Smooth muscle cell (in vitro differentiated cells): ENCODE measurements around the gene REM1. TPM values are rescaled to one million over a fixed set of nuclear protein-coding genes. Genes with fewer than 3 reads are reported as not detected.

ENCODE experiments used
- DNase-seq: peaks from one replicate; lab custom pipeline; 2025; ENCODE audit not compliant: unreplicated experiment; lab: John Stamatoyannopoulos, UW
- H2AFZ ChIP-seq: fragments of 200-600 bp; sonication (generic); 2 replicates; pipeline ENCODE4 v1.6.0; 2016; ENCODE audit warnings: antibody characterized with exemption, low read depth, mild to moderate bottlenecking
- H3F3A ChIP-seq: fragments of 200-600 bp; sonication (generic); 2 replicates; pipeline ENCODE4 v1.6.0; 2017; ENCODE audit warnings: antibody characterized with exemption, low read depth
- H3K27ac ChIP-seq: fragments of 200-600 bp; sonication (generic); 2 replicates; pipeline ENCODE4 v1.5.1; 2016; ENCODE audit warnings: low read depth, mild to moderate bottlenecking
- H3K27me3 ChIP-seq: fragments of 200-600 bp; sonication (generic); 2 replicates; pipeline ENCODE4 v1.6.1; 2016; ENCODE audit warnings: low read depth, mild to moderate bottlenecking
- H3K36me3 ChIP-seq: fragments of 200-600 bp; sonication (generic); 2 replicates; pipeline ENCODE4 v1.5.1; 2016; ENCODE audit warnings: low read depth
- H3K4me1 ChIP-seq: fragments of 200-600 bp; sonication (generic); 2 replicates; pipeline ENCODE4 v1.5.1; 2016; ENCODE audit warnings: low read depth
- H3K4me2 ChIP-seq: fragments of 200-600 bp; sonication (generic); 2 replicates; pipeline ENCODE4 v1.6.0; 2016; ENCODE audit warnings: mild to moderate bottlenecking
- H3K4me3 ChIP-seq: fragments of 200-600 bp; sonication (generic); 2 replicates; pipeline ENCODE4 v1.5.1; 2016; ENCODE audit warnings: mild to moderate bottlenecking
- H3K79me2 ChIP-seq: fragments of 200-600 bp; sonication (generic); 2 replicates; pipeline ENCODE4 v1.6.0; 2016; ENCODE audit warnings: low read depth, mild to moderate bottlenecking
- H3K9ac ChIP-seq: fragments of 200-600 bp; sonication (generic); 2 replicates; pipeline ENCODE4 v1.6.0; 2016; ENCODE audit warnings: low read depth
- H3K9me3 ChIP-seq: fragments of 200-600 bp; sonication (generic); replicated peaks from 2 replicates; pipeline ENCODE4 v1.5.1; 2016; ENCODE audit warnings: low read depth
- H4K20me1 ChIP-seq: fragments of 200-600 bp; sonication (generic); 2 replicates; pipeline ENCODE4 v1.6.0; 2016; ENCODE audit warnings: low read depth
- WGBS: methylation state at CpG from one replicate; pipeline ENCODE4 v1.1.7; 2016; ENCODE audit warnings: low lambda C conversion rate; 5-methylcytosine and 5-hydroxymethylcytosine counted together
- polyA plus RNA-seq: library from polyadenylated mRNA; unstranded; fragments of >200 nt; fragmentation: Nextera tagmentation; extraction: Ambion mirVana; gene quantifications from 2 replicates; pipeline ENCODE4 v1.2.1, GENCODE V29; 2016
- total RNA-seq: library from RNA; depleted of rRNA; stranded (reverse); fragments of >200 nt; gene quantifications from 2 replicates; pipeline ENCODE4 v1.2.3, GENCODE V29; 2014
- TF ChIP-seq, protein P1 (sequence below): fragments of 200-600 bp; sonication (generic); IDR thresholded peaks from 2 replicates; pipeline ENCODE4 v1.5.1; 2017; ENCODE audit warnings: borderline replicate concordance, mild to moderate bottlenecking, antibody characterized with exemption; ENCODE audit not compliant: insufficient read depth, poor library complexity, severe bottlenecking

Gene REM1
- total and polyA plus RNA-seq, 2 experiments from 2014 or later, result 0.85 to 1.4 TPM

- Histone ChIP-seq H3K4me3 (no peak overlapping the region), H3K4me1 (no peaks in the 10 kb centered on the region), H3K4me2 (no peak overlapping the region), H3F3A (no peaks in the 10 kb centered on the region), H3K27ac (no peak overlapping the region), H3K9me3 (peaks cover 12% of the 10 kb centered on the region), H2AFZ (no peak overlapping the region), H3K27me3 (no peaks in the 10 kb centered on the region), H3K36me3 (peaks cover 3% of the 10 kb centered on the region), H3K9ac (no peak overlapping the region), H3K79me2 (no peaks in the 10 kb centered on the region), H4K20me1 (no peaks in the 10 kb centered on the region)
- TF ChIP-seq, protein P1, sequence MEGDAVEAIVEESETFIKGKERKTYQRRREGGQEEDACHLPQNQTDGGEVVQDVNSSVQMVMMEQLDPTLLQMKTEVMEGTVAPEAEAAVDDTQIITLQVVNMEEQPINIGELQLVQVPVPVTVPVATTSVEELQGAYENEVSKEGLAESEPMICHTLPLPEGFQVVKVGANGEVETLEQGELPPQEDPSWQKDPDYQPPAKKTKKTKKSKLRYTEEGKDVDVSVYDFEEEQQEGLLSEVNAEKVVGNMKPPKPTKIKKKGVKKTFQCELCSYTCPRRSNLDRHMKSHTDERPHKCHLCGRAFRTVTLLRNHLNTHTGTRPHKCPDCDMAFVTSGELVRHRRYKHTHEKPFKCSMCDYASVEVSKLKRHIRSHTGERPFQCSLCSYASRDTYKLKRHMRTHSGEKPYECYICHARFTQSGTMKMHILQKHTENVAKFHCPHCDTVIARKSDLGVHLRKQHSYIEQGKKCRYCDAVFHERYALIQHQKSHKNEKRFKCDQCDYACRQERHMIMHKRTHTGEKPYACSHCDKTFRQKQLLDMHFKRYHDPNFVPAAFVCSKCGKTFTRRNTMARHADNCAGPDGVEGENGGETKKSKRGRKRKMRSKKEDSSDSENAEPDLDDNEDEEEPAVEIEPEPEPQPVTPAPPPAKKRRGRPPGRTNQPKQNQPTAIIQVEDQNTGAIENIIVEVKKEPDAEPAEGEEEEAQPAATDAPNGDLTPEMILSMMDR, result no peak
- no peak for DNase-seq
- WGBS, result 64% methylated on average over 4 of the region's 4 CpGs
Observed at GRCh38 chr20:31430568-31431115, 44.4 kb upstream of the REM1 start.

GRCh38 chr20:31440012-31440659, 35.0 kb upstream of the REM1 start, which contains the start of gene DEFB123:
DEFB123 (plus strand) TSS chr20:31440632; CDS start chr20:31440699, 67 bp downstream.
- Histone ChIP-seq H3K36me3 (no peaks in the 10 kb centered on the region), H3K27ac (no peak within 1 kb of the TSS), H3K4me1 (no peaks in the 10 kb centered on the region), H3K4me3 (no peak within 1 kb of the TSS), H3K4me2 (no peak within 1 kb of the TSS), H3K79me2 (no peaks in the 10 kb centered on the region), H3F3A (no peaks in the 10 kb centered on the region), H4K20me1 (no peaks in the 10 kb centered on the region), H3K9ac (no peak within 1 kb of the TSS), H2AFZ (no peak within 1 kb of the TSS), H3K9me3 (peaks cover 5% of the 10 kb centered on the region), H3K27me3 (no peaks in the 10 kb centered on the region)
- 77% methylated on average over 16 of the region's 16 CpGs for WGBS
- no peak for DNase-seq
- TF ChIP-seq, protein P1, result no peak

- no peaks in the 10 kb centered on the region for H3K79me2 ChIP-seq
- H3K4me2 ChIP-seq, result no peak overlapping the region
- no peak for DNase-seq
- H3K27me3 ChIP-seq, result no peaks in the 10 kb centered on the region
- no peak overlapping the region for H2AFZ ChIP-seq
- H3K36me3 ChIP-seq, result no peaks in the 10 kb centered on the region
- H3K27ac ChIP-seq, result no peak overlapping the region
- TF ChIP-seq, protein P1, result no peak
- H3K9me3 ChIP-seq, result peaks cover 7% of the 10 kb centered on the region
- H3K9ac ChIP-seq, result no peak overlapping the region
- WGBS, result 80% methylated on average over 12 of the region's 12 CpGs
- no peaks in the 10 kb centered on the region for H4K20me1 ChIP-seq
- H3F3A ChIP-seq, result no peaks in the 10 kb centered on the region
- H3K4me3 ChIP-seq, result no peak overlapping the region
- H3K4me1 ChIP-seq, result no peaks in the 10 kb centered on the region
Observed at GRCh38 chr20:31446084-31446819, 28.8 kb upstream of the REM1 start.
